Tibial nerve (tissue), 4 donors: ENCODE results near the gene CD82. TPM values are rescaled to one million over a fixed set of nuclear protein-coding genes. Genes with fewer than 3 reads are reported as not detected.

ENCODE experiments used
- DNase-seq, 2 donors: peaks; one replicate each; pipeline ENCODE4 v3.0.0-alpha.2; 2019; ENCODE audit warnings: low spot score in 2 of 2
- H3K27ac ChIP-seq, 4 donors: fragments of 200-600 bp; sonication (generic) in 3 of 4; one replicate each; pipeline ENCODE4 v1.5.1; 2017 to 2019; ENCODE audit warnings: mild to moderate bottlenecking in 1 of 4
- H3K27me3 ChIP-seq, 2 donors: fragments of 200-600 bp; sonication (generic) in 1 of 2; one replicate each; pipeline versions ENCODE4 v1.5.1 to v1.6.0; 2017 to 2019
- H3K36me3 ChIP-seq, 3 donors: fragments of 200-600 bp; sonication (generic); one replicate each; pipeline ENCODE4 v1.5.1; 2018 to 2019
- H3K4me1 ChIP-seq, 4 donors: fragments of 200-600 bp; sonication (generic) in 3 of 4; one replicate each; pipeline ENCODE4 v1.5.1; 2017 to 2019
- H3K4me3 ChIP-seq, 4 donors: fragments of 200-600 bp; sonication (generic) in 3 of 4; one replicate each; pipeline ENCODE4 v1.5.1; 2017 to 2019; ENCODE audit warnings: mild to moderate bottlenecking in 1 of 4, moderate library complexity in 1 of 4
- H3K9me3 ChIP-seq, 4 donors: fragments of 200-600 bp; sonication (generic) in 3 of 4; one replicate each; pipeline ENCODE4 v1.5.1; 2017 to 2019
- EP300 ChIP-seq, 2 donors: sonication (generic); formaldehyde crosslinking; IDR thresholded peaks; one replicate each; pipeline ENCODE4 v1.6.1; 2017; ENCODE audit warnings: antibody characterized with exemption in 2 of 2, mild to moderate bottlenecking in 1 of 2
- POLR2A ChIP-seq, 2 donors: fragments of 450-650 bp; IDR thresholded peaks; one replicate each; pipeline ENCODE4 v1.6.1; 2017; ENCODE audit warnings: antibody characterized with exemption in 2 of 2, mild to moderate bottlenecking in 2 of 2, moderate library complexity in 2 of 2
- WGBS, 2 donors: methylation state at CpG; one replicate each; pipeline ENCODE4 v1.1.5; 2018; 5-methylcytosine and 5-hydroxymethylcytosine counted together
- total RNA-seq, 4 donors: library from RNA; depleted of rRNA; stranded (reverse); fragments of >200 nt; gene quantifications; one replicate each; pipeline ENCODE4 v1.1.0, GENCODE V29; 2016
- TF ChIP-seq, protein P1 (sequence below), 5 experiments: fragments of 200-600 bp in 3 of 5; fragments of 450-650 bp in 2 of 5; sonication (generic) in 3 of 5; IDR thresholded peaks; one replicate each; pipeline ENCODE4 v1.5.1; 2016 to 2019; ENCODE audit warnings: antibody characterized with exemption in 5 of 5, mild to moderate bottlenecking in 3 of 5, moderate library complexity in 2 of 5

Gene CD82
- total RNA-seq, 4 donors from 2014 or later: 27.9 to 49.4 (median 43.4) TPM

DNA sequence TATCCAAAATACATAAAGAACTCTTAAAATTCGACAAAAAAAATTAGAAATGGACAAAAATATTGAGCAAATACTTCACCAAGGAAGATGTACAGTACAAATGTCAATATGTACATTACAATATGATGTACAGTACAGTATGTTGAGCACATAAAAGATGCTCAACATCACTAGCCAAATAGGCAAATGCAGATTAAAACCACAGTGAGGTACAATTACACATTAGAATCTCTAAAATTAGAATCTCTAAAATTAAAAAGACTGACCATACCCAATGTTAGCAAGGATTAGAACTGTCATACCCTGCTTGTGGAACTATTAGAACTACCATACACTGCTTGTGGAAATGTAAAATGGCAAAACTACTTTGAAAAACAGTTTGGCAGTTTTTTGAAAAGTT lies 82.6 kb downstream of the CD82 start:
- no peaks in the 10 kb centered on the region for H3K27me3 ChIP-seq
- no peak for DNase-seq
- WGBS, 2 donors: 94% methylated on average over 1 of the region's 1 CpG
- H3K27ac ChIP-seq: no peak overlapping the region
- no peak overlapping the region for H3K4me3 ChIP-seq
- TF ChIP-seq, protein P1, sequence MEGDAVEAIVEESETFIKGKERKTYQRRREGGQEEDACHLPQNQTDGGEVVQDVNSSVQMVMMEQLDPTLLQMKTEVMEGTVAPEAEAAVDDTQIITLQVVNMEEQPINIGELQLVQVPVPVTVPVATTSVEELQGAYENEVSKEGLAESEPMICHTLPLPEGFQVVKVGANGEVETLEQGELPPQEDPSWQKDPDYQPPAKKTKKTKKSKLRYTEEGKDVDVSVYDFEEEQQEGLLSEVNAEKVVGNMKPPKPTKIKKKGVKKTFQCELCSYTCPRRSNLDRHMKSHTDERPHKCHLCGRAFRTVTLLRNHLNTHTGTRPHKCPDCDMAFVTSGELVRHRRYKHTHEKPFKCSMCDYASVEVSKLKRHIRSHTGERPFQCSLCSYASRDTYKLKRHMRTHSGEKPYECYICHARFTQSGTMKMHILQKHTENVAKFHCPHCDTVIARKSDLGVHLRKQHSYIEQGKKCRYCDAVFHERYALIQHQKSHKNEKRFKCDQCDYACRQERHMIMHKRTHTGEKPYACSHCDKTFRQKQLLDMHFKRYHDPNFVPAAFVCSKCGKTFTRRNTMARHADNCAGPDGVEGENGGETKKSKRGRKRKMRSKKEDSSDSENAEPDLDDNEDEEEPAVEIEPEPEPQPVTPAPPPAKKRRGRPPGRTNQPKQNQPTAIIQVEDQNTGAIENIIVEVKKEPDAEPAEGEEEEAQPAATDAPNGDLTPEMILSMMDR (IDR thresholded peaks at IDR 0.05): no peak
- TF ChIP-seq POLR2A (IDR thresholded peaks at IDR 0.05) (no peak), EP300 (IDR thresholded peaks at IDR 0.05) (no peak)
- H3K4me1 ChIP-seq: no peaks in the 10 kb centered on the region
- peaks cover 0 to 20% (median 2%) of the 10 kb centered on the region in 4 donors for H3K9me3 ChIP-seq
- no peaks in the 10 kb centered on the region for H3K36me3 ChIP-seq

DNA sequence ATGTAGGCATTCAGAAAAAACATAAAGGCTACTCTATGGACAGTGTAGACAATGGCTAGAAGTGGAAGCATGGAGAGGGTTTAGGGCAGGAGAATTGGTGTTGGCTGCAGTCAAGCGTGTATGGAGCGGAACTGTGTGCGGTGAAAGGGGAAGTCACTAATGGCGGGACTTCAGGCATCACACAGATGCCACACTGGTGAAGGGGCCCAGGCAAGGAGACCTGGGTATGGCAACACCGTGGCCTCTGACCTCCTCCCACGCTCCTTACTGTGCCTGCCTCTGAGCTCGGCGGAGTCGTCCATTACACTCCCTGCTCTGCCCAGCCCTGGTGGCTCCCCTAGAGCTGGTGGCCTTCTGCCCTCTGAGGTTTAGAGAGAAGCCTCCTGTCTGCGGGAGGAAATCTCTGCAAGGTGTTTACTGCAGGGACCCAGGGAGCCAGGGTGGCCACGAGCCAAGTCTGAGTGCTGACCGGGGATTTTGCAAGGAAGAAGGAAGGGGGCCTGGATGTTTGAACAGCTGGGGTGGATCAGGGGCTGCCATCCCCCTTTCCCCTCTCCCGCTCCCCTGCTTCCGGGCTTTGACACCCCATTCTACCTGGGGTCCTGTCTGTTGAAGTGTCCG lies 86.2 kb downstream of the CD82 start:
- Histone ChIP-seq H3K27ac (no peak overlapping the region), H3K36me3 (no peaks in the 10 kb centered on the region), H3K27me3 (no peaks in the 10 kb centered on the region), H3K9me3 (peaks cover 0 to 6% (median 0%) of the 10 kb centered on the region in 4 donors), H3K4me1 (no peaks in the 10 kb centered on the region), H3K4me3 (no peak overlapping the region)
- TF ChIP-seq POLR2A (IDR thresholded peaks at IDR 0.05) (no peak), EP300 (IDR thresholded peaks at IDR 0.05) (no peak)
- TF ChIP-seq, protein P1 (IDR thresholded peaks at IDR 0.05): no peak
- 41 to 51% methylated on average over 14 to 15 of the region's 15 CpGs for WGBS, 2 donors
- DNase-seq: no peak

DNA sequence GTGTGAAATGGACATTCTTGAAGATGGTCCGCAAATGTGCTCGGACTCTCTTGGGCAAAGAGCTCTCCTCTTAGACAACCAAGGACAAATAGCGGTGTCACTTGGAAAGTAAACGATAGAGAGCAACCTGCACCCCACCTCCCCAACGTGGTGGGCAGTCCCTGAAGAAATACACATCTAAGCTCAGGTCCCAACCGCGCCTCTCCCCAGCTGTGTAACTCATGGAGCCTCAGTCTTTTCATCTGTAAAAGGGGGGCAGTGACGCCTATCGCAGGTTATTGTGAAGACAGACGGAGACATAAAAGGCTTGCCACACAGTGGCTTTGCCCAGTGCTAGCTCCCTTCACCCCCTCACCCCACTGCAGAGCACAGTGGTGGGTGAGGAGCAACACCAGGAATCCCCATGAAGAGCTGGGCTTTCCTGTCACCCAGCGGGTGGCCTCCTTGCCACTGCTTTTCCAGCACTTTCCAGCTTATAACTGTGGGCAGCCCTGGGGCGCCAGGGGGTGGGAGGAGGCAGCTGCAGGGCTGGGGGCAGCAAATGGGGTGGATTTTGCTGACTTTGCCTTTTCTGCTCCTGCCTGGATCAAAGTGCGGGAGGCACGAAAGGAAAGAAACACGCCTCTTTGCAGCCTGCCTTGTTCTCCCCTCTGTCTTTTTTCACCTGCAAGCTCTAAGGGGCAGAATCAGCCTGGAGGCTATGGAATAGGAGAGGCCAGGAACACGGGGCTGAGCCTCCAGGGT lies 87.6 kb downstream of the CD82 start:
- TF ChIP-seq POLR2A (IDR thresholded peaks at IDR 0.05): no peak
- TF ChIP-seq, protein P1 (IDR thresholded peaks at IDR 0.05): no peak
- Histone ChIP-seq H3K36me3 (no peaks in the 10 kb centered on the region), H3K27ac (no peak overlapping the region), H3K9me3 (no peaks in the 10 kb centered on the region), H3K27me3 (no peaks in the 10 kb centered on the region), H3K4me3 (no peak overlapping the region), H3K4me1 (no peaks in the 10 kb centered on the region)
- no peak for DNase-seq
- 83 to 90% methylated on average over 14 to 15 of the region's 16 CpGs for WGBS, 2 donors

DNA sequence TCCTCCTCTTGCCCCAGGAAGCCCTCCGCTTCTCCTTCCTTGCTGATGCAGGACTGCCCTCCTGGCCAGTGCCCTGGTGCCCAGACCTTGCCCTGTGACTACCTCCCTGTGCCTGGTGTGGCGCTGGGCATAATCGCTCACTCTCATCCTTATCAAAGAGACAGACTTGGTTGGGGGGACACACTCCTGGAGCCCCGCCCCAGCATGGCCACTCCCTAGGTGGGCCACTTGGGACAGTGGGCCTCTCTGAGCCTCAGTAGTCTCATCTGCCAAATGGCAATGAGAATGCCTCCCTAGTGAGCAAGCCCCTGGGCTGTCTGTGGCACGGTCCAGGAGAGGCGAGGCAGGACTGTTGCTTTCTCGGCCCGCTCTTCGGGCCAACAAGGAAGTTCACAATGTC lies 88.6 kb downstream of the CD82 start:
- Histone ChIP-seq H3K27me3 (no peaks in the 10 kb centered on the region), H3K27ac (no peak overlapping the region), H3K4me1 (no peaks in the 10 kb centered on the region), H3K9me3 (no peaks in the 10 kb centered on the region), H3K36me3 (no peaks in the 10 kb centered on the region), H3K4me3 (no peak overlapping the region)
- TF ChIP-seq EP300 (IDR thresholded peaks at IDR 0.05) (no peak), POLR2A (IDR thresholded peaks at IDR 0.05) (no peak)
- TF ChIP-seq, protein P1 (IDR thresholded peaks at IDR 0.05): no peak
- WGBS, 2 donors: 93 to 94% methylated on average over 4 to 9 of the region's 9 CpGs
- no peak for DNase-seq

DNA sequence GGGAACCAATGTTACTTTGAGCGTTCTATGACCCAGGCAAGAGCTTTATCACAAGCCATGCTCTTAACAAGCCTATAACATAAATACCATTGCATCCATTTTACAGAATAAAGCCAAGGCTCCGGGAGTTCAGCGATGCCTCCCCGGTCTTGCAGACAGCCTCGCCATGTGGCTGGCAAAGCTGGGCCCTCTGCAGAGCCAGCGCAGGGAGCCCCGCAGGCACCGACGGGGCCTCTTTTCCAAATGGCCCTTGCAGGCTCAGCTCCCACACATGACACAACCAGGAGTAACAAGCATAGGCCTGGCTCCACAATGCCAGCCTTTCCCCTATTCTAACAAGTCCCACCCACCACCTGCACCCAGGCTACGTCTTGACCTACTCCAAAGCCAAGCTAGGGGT lies 89.1 kb downstream of the CD82 start:
- TF ChIP-seq, protein P1 (IDR thresholded peaks at IDR 0.05): no peak
- no peak for TF ChIP-seq POLR2A (IDR thresholded peaks at IDR 0.05)
- TF ChIP-seq EP300 (IDR thresholded peaks at IDR 0.05): no peak
- Histone ChIP-seq H3K27ac (no peak overlapping the region), H3K4me3 (no peak overlapping the region), H3K36me3 (no peaks in the 10 kb centered on the region), H3K4me1 (no peaks in the 10 kb centered on the region), H3K9me3 (no peaks in the 10 kb centered on the region), H3K27me3 (no peaks in the 10 kb centered on the region)
- DNase-seq: no peak
- WGBS, 2 donors: 84 to 85% methylated on average over 6 of the region's 10 CpGs
